Mucosa of stomach (tissue), 1 donor: ENCODE data around the gene ITK.

Experiments
- H3K27me3 ChIP-seq: one replicate; pipeline ENCODE4 v1.7.0; 2013; ENCODE audit warnings: mild to moderate bottlenecking, low read length; ENCODE audit not compliant: control insufficient read depth, insufficient read depth
- H3K36me3 ChIP-seq: one replicate; pipeline ENCODE4 v1.7.0; 2013; ENCODE audit warnings: low read length; ENCODE audit not compliant: control insufficient read depth, insufficient read depth
- H3K4me1 ChIP-seq: one replicate; pipeline ENCODE4 v1.7.0; 2013; ENCODE audit warnings: mild to moderate bottlenecking, low read length; ENCODE audit not compliant: control insufficient read depth, insufficient read depth
- H3K4me3 ChIP-seq: one replicate; pipeline ENCODE4 v1.7.0; 2013; ENCODE audit warnings: low read length
- H3K9ac ChIP-seq: one replicate; pipeline ENCODE4 v1.7.0; 2013; ENCODE audit warnings: mild to moderate bottlenecking, low read length, moderate library complexity
- H3K9me3 ChIP-seq: one replicate; pipeline ENCODE4 v1.7.0; 2013; ENCODE audit warnings: mild to moderate bottlenecking, low read length, moderate library complexity; ENCODE audit not compliant: control insufficient read depth
- donor health status: Pancreatic carcinoma.

ITK gene

DNA sequence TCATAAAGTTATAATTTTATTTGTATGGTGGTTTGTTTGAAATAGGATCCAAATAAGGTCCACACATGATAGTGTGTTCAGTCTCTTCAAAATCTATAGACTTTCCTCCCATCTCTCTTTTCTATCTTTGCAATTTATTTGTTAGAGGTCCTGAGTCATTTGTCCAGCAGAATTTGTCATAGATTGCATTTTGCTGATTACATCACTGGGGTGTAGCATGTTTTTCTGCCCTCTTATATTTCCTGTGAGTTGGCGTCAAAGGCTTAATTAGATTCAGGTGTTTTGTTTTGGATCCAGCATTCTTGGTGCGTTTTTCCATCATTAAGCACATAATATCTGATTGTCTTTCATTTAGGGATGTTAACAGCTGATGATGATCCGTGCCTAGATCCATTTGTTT lies 100.3 kb downstream of the ITK start:
- no peaks in the 10 kb centered on the region for H3K36me3 ChIP-seq
- no peaks in the 10 kb centered on the region for H3K27me3 ChIP-seq
- H3K4me1 ChIP-seq = no peaks in the 10 kb centered on the region

DNA sequence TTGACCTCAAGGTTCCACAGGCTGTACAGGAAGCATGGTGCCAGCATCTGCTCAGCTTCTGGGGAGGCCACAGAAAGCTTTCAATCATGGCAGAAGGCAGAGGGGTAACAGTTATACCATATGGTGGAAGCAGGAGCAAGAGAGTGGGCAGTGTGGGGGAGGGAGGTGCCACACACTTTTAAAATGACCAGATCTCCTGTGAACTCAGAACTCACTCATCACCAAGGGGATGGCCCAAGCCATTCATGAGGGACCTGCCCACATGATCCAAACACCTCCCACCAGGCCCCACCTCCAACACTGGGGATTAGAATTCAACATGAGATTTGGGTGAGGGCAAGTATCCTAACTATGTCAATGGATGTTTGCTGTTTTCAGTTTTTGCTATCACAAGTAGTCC lies 101.5 kb downstream of the ITK start:
- H3K27me3 ChIP-seq = no peaks in the 10 kb centered on the region
- no peak overlapping the region for H3K4me3 ChIP-seq
- H3K9me3 ChIP-seq = no peaks in the 10 kb centered on the region
- no peaks in the 10 kb centered on the region for H3K4me1 ChIP-seq
- no peaks in the 10 kb centered on the region for H3K36me3 ChIP-seq
- no peak overlapping the region for H3K9ac ChIP-seq

More for the DNA sequence above, 100.3 kb downstream of the ITK start:
- no peak overlapping the region for H3K9ac ChIP-seq
- no peaks in the 10 kb centered on the region for H3K9me3 ChIP-seq
- no peak overlapping the region for H3K4me3 ChIP-seq

GRCh38 chr5:157283434-157283833 lies 102.8 kb downstream of the ITK start:
- Histone ChIP-seq H3K36me3 (no peaks in the 10 kb centered on the region), H3K4me1 (no peaks in the 10 kb centered on the region), H3K9ac (no peak overlapping the region), H3K27me3 (no peaks in the 10 kb centered on the region), H3K4me3 (no peak overlapping the region), H3K9me3 (no peaks in the 10 kb centered on the region)

GRCh38 chr5:157284458-157285212 lies 104.0 kb downstream of the ITK start:
- H3K9ac ChIP-seq = no peak overlapping the region
- H3K4me1 ChIP-seq = no peaks in the 10 kb centered on the region
- no peak overlapping the region for H3K4me3 ChIP-seq

DNA sequence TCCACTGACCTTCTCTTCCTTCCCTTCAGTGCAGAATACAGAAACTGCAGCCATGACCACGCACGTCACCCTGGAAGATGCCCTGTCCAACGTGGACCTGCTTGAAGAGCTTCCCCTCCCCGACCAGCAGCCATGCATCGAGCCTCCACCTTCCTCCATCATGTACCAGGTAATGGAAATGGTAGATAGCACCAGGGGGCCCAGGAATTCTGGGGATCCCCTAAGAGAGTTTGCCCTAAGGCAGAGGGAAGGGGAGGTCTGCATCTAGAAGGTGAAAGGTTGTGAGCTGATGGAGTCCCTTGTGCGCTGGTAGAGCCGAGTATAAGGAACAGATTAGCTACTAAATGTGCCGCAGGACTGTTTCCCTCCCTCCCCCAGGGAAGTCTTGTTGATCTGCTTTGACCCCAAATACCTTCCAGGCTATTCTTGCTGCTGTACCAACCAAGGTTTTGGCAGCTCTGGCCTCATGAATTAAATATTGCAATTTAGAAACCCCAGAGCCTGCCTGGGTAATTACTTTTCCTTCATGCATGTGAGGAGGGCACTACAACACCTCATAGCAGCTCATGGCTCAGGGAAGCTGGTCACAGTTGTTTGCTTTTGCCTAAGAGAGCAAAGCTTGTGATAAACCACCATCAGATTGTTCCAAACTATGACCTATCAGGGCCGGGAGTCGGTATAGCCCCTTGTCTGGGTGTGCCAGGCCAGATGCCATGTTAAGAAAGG lies 104.8 kb downstream of the ITK start:
- H3K36me3 ChIP-seq = no peaks in the 10 kb centered on the region
- H3K9ac ChIP-seq = no peak overlapping the region
- H3K9me3 ChIP-seq = no peaks in the 10 kb centered on the region
- no peaks in the 10 kb centered on the region for H3K27me3 ChIP-seq
- no peaks in the 10 kb centered on the region for H3K4me1 ChIP-seq
- no peak overlapping the region for H3K4me3 ChIP-seq

More at GRCh38 chr5:157284458-157285212, 104.0 kb downstream of the ITK start:
- Histone ChIP-seq H3K27me3 (no peaks in the 10 kb centered on the region), H3K9me3 (no peaks in the 10 kb centered on the region), H3K36me3 (no peaks in the 10 kb centered on the region)

GRCh38 chr5:157286761-157287211 lies 106.1 kb downstream of the ITK start:
- no peaks in the 10 kb centered on the region for H3K36me3 ChIP-seq
- no peaks in the 10 kb centered on the region for H3K4me1 ChIP-seq
- no peak overlapping the region for H3K9ac ChIP-seq
- no peak overlapping the region for H3K4me3 ChIP-seq
- H3K9me3 ChIP-seq = no peaks in the 10 kb centered on the region
- H3K27me3 ChIP-seq = no peaks in the 10 kb centered on the region

DNA sequence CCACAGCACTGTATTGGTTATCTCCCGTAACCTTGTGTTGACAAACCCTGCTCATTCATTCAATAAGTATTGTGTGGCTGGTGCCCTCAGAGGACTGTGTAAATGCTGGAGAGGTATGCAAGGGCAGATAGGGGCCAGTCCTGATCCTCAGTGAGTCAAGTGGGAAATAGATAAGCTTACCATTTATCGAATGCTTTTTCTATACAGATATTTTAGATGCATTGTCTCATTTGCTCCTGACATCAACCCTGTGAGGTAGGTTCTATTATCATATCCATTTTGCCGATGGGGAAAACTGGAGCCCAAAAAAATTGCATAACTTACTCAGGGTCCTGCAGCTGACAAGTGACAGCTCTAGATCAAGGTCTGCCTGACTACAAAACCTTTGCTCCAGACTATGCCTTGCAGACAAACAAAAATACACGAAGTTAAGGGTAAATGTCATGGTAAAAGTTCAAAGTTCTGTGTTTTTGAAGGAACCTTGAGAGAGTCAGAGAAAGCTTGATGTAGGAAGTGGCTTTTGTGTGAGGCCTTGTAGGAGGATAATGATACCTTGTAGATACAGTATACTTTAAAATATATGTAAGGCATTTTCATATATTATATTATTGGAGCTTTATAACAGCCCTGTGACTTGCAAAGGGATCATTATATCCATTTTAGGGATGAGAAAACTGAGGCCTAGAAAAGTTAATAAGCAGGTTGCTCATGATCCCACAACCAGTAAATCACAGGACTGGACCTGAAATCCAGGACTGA lies 107.9 kb downstream of the ITK start:
- no peak overlapping the region for H3K9ac ChIP-seq
- no peaks in the 10 kb centered on the region for H3K27me3 ChIP-seq
- no peaks in the 10 kb centered on the region for H3K4me1 ChIP-seq
- H3K4me3 ChIP-seq = no peak overlapping the region
- H3K36me3 ChIP-seq = no peaks in the 10 kb centered on the region
- H3K9me3 ChIP-seq = no peaks in the 10 kb centered on the region

- no peaks in the 10 kb centered on the region for H3K36me3 ChIP-seq
- H3K27me3 ChIP-seq = no peaks in the 10 kb centered on the region
Observed at GRCh38 chr5:157289164-157289819, 108.7 kb downstream of the ITK start.

DNA sequence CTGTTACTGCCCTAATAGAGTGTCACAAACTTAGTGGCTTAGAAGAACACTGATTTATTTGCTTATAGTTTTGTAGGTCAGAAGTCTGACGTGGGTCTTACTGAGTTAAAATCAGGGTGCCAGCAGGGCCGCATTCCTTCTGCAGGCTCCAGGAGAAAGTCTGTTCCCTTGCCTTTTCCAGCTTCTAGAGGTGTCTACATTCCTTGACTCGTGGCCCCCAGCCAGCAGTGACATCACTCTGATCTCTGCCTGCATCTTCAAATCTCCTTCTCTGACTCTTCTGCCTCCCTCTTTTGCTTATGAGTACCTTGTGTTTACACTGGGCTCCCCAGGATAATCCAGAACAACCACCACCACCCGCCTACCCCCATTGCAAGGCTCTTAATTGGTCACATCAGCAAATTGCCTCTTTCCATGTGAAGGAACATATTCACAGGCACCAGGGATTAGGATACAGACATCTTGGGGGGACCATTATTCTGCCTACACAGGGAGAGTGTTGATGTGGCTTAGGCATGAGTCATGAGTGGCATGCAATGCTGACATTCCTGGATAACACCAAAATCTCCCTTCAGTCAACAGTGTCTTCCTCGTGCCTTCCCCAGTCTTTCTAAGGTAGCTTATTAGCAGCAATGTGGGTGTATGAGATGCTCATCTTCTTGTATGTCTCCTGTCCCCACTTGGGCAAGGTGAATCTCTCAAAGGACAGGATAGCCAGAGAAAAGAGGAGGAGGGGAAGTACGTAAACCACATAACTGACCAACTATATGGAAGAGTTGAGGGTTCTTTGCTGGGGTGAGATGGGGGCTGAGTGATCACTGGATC lies 109.7 kb downstream of the ITK start:
- H3K4me3 ChIP-seq = no peak overlapping the region
- no peak overlapping the region for H3K9ac ChIP-seq
- no peaks in the 10 kb centered on the region for H3K36me3 ChIP-seq
- no peaks in the 10 kb centered on the region for H3K9me3 ChIP-seq
- no peaks in the 10 kb centered on the region for H3K4me1 ChIP-seq
- no peaks in the 10 kb centered on the region for H3K27me3 ChIP-seq

More at GRCh38 chr5:157289164-157289819, 108.7 kb downstream of the ITK start:
- H3K9me3 ChIP-seq = no peaks in the 10 kb centered on the region
- no peaks in the 10 kb centered on the region for H3K4me1 ChIP-seq
- no peak overlapping the region for H3K4me3 ChIP-seq
- H3K9ac ChIP-seq = no peak overlapping the region

DNA sequence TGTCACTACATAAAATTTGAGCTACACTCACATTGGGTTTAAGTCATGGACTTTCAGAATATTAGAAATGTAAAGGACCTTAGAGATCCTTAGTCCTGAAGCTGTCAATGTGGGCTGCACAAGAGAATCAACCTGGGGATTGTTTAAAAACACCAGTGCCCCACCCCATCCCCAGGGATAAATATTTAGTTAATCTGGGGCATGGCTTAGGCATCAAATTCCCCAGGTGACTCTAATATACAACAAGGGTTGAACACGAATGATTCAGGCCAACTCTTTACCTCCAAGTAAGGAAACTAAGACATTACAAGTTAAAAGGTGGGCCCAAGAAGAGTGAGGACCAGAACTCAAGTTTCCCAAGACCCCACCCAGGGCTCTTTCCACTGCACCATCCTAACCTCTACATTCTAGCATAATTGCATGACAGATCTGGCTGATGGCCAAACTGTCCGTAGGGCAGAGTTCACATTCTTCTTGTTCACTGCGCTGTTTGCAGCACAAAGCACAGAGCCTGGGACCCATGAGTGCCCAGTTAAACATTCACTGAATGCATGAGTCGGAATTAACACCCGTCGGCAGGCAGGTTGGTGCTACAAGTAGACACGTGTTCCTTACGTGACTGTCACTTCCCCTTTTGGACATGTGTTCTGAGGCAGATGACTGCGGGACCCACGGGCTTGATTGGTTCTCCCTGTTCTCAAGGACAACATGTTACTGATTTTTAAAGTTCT lies 110.5 kb downstream of the ITK start:
- Histone ChIP-seq H3K9ac (no peak overlapping the region), H3K9me3 (no peaks in the 10 kb centered on the region), H3K36me3 (no peaks in the 10 kb centered on the region), H3K27me3 (no peaks in the 10 kb centered on the region), H3K4me3 (no peak overlapping the region), H3K4me1 (no peaks in the 10 kb centered on the region)
